GM13977 (cell line): ENCODE measurements around the gene AEBP2.

Experiments
- DNase-seq: peaks from one replicate; pipeline ENCODE4 v3.0.0; 2012; ENCODE audit warnings: low spot score
- CTCF ChIP-seq: IDR thresholded peaks from 2 replicates; pipeline ENCODE4 v1.5.1; 2012; ENCODE audit warnings: mild to moderate bottlenecking, control low read depth; ENCODE audit not compliant: insufficient read depth; ENCODE audit errors: extremely low read depth, missing control alignments
- in situ Hi-C: fragments of 300-500 bp; cut with MboI; formaldehyde crosslinking; loops from one replicate; pipeline ENCODE4 v1.12.0; 2022; ENCODE audit warnings: low sequenced_read_pairs, low pct_unique_long_range_greater_than_20kb, mixed read lengths, inconsistent platforms; ENCODE audit not compliant: unreplicated experiment

Gene AEBP2

GRCh38 chr12:19542606-19543005 is 103.3 kb downstream of the AEBP2 start:
- no peak for TF ChIP-seq CTCF
- in situ Hi-C loops, result no loop called here
- no peak for DNase-seq

- no peak for DNase-seq
- in situ Hi-C loops, result no loop called here
- no peak for TF ChIP-seq CTCF
Observed at GRCh38 chr12:19544353-19544752, 105.1 kb downstream of the AEBP2 start.

DNA sequence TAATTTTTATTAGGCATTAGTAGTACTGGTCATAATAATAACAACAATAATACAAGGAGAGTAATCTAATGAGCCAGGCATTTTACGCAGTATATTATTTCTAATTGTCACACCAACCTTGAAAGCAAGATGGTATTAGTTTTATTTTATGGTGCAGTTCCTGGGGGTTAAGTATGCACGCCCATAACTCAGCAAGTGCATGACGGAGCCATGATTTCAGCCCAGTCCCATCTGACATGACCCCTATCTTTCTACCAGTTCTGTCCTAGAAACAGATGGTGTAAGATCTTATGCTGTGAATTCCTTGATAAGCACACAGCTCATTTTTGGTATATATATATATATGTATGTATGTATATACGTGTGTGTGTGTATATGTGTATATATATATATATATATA is 106.0 kb downstream of the AEBP2 start:
- no peak for TF ChIP-seq CTCF
- no peak for DNase-seq
- in situ Hi-C loops, result no loop called here

GRCh38 chr12:19546027-19546426 is 106.7 kb downstream of the AEBP2 start:
- in situ Hi-C loops, result no loop called here
- DNase-seq, result no peak

GRCh38 chr12:19546611-19547162 is 107.4 kb downstream of the AEBP2 start:
- TF ChIP-seq CTCF, result no peak
- no peak for DNase-seq
- in situ Hi-C loops, result no loop called here

More at GRCh38 chr12:19546027-19546426, 106.7 kb downstream of the AEBP2 start:
- no peak for TF ChIP-seq CTCF

DNA sequence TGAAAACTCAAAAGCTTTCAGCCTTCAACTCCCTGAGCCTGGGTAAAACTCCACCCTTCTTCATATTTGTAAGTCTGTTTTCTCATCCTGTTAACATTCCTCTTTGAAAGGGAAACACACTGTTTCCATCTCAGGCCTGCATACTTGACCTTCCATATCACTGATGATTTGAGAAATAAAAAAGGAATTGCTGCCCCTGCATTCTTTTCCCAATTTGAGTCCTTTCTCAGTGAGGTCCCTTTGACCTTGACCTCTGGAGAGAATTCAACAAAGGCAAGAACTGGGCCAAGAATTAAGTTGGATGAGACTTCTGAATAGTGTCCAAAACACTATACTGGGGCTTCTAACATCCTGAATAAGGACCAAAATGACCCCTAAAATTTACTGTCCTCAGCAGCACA is 108.0 kb downstream of the AEBP2 start:
- no peak for TF ChIP-seq CTCF

GRCh38 chr12:19548834-19549233 is 109.5 kb downstream of the AEBP2 start:
- no peak for DNase-seq
- in situ Hi-C loops, result no loop called here
- no peak for TF ChIP-seq CTCF

More for the DNA sequence above, 108.0 kb downstream of the AEBP2 start:
- no peak for DNase-seq
- in situ Hi-C loops, result no loop called here
